T follicular helper cell (primary cell): ENCODE data around the gene S100A11.

ENCODE experiments used
- DNase-seq: peaks from one replicate; pipeline ENCODE4 v3.0.0-alpha.2; 2020; ENCODE audit warnings: low read depth

The S100A11 gene

DNA sequence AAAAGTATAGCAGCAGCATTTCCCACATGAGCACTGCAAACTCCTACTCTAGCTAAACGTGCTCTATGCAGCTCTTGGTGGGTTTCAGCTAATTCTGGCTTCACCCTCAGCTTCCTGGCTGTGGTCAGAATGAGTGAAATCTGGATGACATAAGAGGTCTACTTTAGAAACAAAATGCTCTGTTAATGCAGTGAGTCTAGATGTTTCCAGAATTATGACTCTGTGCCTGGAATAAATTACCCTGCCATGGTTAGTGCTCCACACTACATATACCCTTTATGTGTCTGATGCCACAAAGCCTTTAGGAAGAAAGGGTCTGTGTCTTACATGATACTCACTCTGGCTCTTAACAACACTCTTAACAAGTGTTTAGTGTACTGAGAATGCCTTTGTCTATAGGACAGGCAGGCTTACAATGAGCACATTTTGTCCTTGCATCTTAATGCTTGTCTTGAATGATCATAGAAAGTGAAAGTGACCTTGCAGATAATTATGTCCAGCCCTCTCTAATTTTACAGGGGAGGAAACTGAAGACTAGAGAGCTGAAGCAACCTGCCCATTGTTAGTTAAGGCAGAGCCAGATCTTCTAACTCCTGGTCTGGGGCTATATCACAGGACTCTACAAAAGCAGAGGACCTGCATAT, 52.4 kb downstream of the S100A11 start:
- no peak for DNase-seq
